Osteocyte (in vitro differentiated cells): ENCODE measurements around the gene CDH5. TPM values are rescaled to one million over a fixed set of nuclear protein-coding genes. Genes with fewer than 3 reads are reported as not detected.

Source experiments
- DNase-seq: peaks from one replicate; pipeline ENCODE4 v3.0.0; 2021; ENCODE audit warnings: mixed read lengths; ENCODE audit not compliant: unreplicated experiment; ENCODE audit errors: extremely low spot score
- H3K27ac Mint-ChIP-seq: one replicate; pipeline ENCODE4 v1.8.0; 2021; ENCODE audit warnings: mild to moderate bottlenecking, mixed read lengths; ENCODE audit not compliant: unreplicated experiment
- H3K27me3 Mint-ChIP-seq: one replicate; pipeline ENCODE4 v1.8.0; 2021; ENCODE audit warnings: mixed read lengths; ENCODE audit not compliant: unreplicated experiment
- H3K36me3 Mint-ChIP-seq: one replicate; pipeline ENCODE4 v1.8.0; 2021; ENCODE audit warnings: mixed read lengths; ENCODE audit not compliant: unreplicated experiment
- H3K4me1 Mint-ChIP-seq: one replicate; pipeline ENCODE4 v1.8.0; 2021; ENCODE audit warnings: mixed read lengths; ENCODE audit not compliant: unreplicated experiment
- H3K4me3 Mint-ChIP-seq: one replicate; pipeline ENCODE4 v1.8.0; 2021; ENCODE audit warnings: mild to moderate bottlenecking, moderate library complexity, mixed read lengths; ENCODE audit not compliant: unreplicated experiment
- H3K9me3 Mint-ChIP-seq: one replicate; pipeline ENCODE4 v1.8.0; 2021; ENCODE audit warnings: mixed read lengths; ENCODE audit not compliant: unreplicated experiment
- CTCF ChIP-seq: fragments of 200-600 bp; sonication (generic); IDR thresholded peaks from 2 replicates; pipeline ENCODE4 v1.5.0; 2021; ENCODE audit warnings: antibody characterized with exemption, mild to moderate bottlenecking, moderate library complexity
- total RNA-seq: library from RNA; stranded (reverse); gene quantifications from 2 replicates; pipeline ENCODE4 v1.2.1, GENCODE V29; 2021

The CDH5 gene
- total RNA-seq, 1 donor from 2014 or later, result not detected

GRCh38 chr16:66432429-66432828, 65.9 kb downstream of the CDH5 start:
- Mint-ChIP-seq H3K9me3 (no peaks in the 10 kb centered on the region), H3K4me1 (peaks cover 2% of the 10 kb centered on the region), H3K27ac (no peak overlapping the region), H3K4me3 (no peak overlapping the region), H3K36me3 (no peaks in the 10 kb centered on the region), H3K27me3 (peaks cover 47% of the 10 kb centered on the region)
- no peak for TF ChIP-seq CTCF
- DNase-seq, result no peak

- no peaks in the 10 kb centered on the region for H3K36me3 Mint-ChIP-seq
- H3K4me1 Mint-ChIP-seq, result no peaks in the 10 kb centered on the region
- TF ChIP-seq CTCF, result no peak
- no peaks in the 10 kb centered on the region for H3K9me3 Mint-ChIP-seq
- H3K4me3 Mint-ChIP-seq, result no peak overlapping the region
- no peak for DNase-seq
- no peak overlapping the region for H3K27ac Mint-ChIP-seq
- H3K27me3 Mint-ChIP-seq, result peaks cover 44% of the 10 kb centered on the region
Measured at GRCh38 chr16:66434619-66435430, 68.3 kb downstream of the CDH5 start.

- Mint-ChIP-seq H3K4me1 (no peaks in the 10 kb centered on the region), H3K9me3 (no peaks in the 10 kb centered on the region), H3K36me3 (no peaks in the 10 kb centered on the region), H3K4me3 (no peak overlapping the region), H3K27me3 (peaks cover 44% of the 10 kb centered on the region), H3K27ac (no peak overlapping the region)
- no peak for TF ChIP-seq CTCF
- DNase-seq, result no peak
Measured at GRCh38 chr16:66435896-66436295, 69.4 kb downstream of the CDH5 start.

GRCh38 chr16:66437391-66437945, 71.0 kb downstream of the CDH5 start:
- no peaks in the 10 kb centered on the region for H3K4me1 Mint-ChIP-seq
- no peak for DNase-seq
- no peak for TF ChIP-seq CTCF
- H3K27ac Mint-ChIP-seq, result no peak overlapping the region
- H3K4me3 Mint-ChIP-seq, result no peak overlapping the region
- H3K36me3 Mint-ChIP-seq, result no peaks in the 10 kb centered on the region
- no peaks in the 10 kb centered on the region for H3K9me3 Mint-ChIP-seq
- H3K27me3 Mint-ChIP-seq, result peaks cover 35% of the 10 kb centered on the region

GRCh38 chr16:66438536-66438935, 72.0 kb downstream of the CDH5 start:
- Mint-ChIP-seq H3K4me1 (no peaks in the 10 kb centered on the region), H3K4me3 (no peak overlapping the region), H3K36me3 (no peaks in the 10 kb centered on the region), H3K27ac (no peak overlapping the region), H3K9me3 (no peaks in the 10 kb centered on the region), H3K27me3 (peaks cover 28% of the 10 kb centered on the region)
- no peak for DNase-seq
- TF ChIP-seq CTCF, result no peak
